Stimulated activated naive CD8-positive, alpha-beta T cell treated with anti-CD3 and anti-CD28 coated beads, Interleukin-15, Interleukin-2, amounts not matched to agents 100 U/mL and 50 U/mL, for 24 hours (primary cell): ENCODE results near the gene DISC1.
"Not testable (repeated sequence)": the region's sequence is repeated elsewhere in the genome, so short reads cannot be mapped to it uniquely, and the experiment has no call there.

Experiments used
- ATAC-seq: fragments of 150-1000 bp; cut with Tn5 transposase; one replicate; pipeline ENCODE4 v1.10.0; 2021
- DNase-seq: peaks from one replicate; pipeline ENCODE4 v3.0.0; 2021

The DISC1 gene

GRCh38 chr1:231931846-231932454 is 305.4 kb downstream of the DISC1 start:
- DNase-seq (peak; percentile 60), ATAC-seq (no peak)

GRCh38 chr1:231933711-231934626 is 307.4 kb downstream of the DISC1 start:
- no peak for ATAC-seq
- no peak for DNase-seq

- DNase-seq = no peak
- no peak for ATAC-seq
Measured at GRCh38 chr1:231934797-231935196, 308.2 kb downstream of the DISC1 start.

- ATAC-seq (no peak), DNase-seq (no peak)
Measured at GRCh38 chr1:231935856-231936255, 309.3 kb downstream of the DISC1 start.

GRCh38 chr1:231936983-231937775 is 310.6 kb downstream of the DISC1 start:
- DNase-seq (no peak), ATAC-seq (no peak)

- ATAC-seq (no peak), DNase-seq (no peak)
Measured at GRCh38 chr1:231938211-231938610, 311.6 kb downstream of the DISC1 start.

- ATAC-seq = no peak
- no peak for DNase-seq
Measured at GRCh38 chr1:231938711-231939110, 312.1 kb downstream of the DISC1 start.

- no peak for DNase-seq
- ATAC-seq = no peak
Measured at GRCh38 chr1:231939118-231939517, 312.5 kb downstream of the DISC1 start.

- ATAC-seq (no peak), DNase-seq (no peak)
Measured at GRCh38 chr1:231940116-231940515, 313.5 kb downstream of the DISC1 start.

GRCh38 chr1:231940701-231941100 is 314.1 kb downstream of the DISC1 start:
- DNase-seq (no peak), ATAC-seq (no peak)

- DNase-seq = no peak
- ATAC-seq = no peak
Measured at GRCh38 chr1:231943084-231943483, 316.5 kb downstream of the DISC1 start.

GRCh38 chr1:231948102-231948501 is 321.5 kb downstream of the DISC1 start:
- not testable (repeated sequence) for DNase-seq

GRCh38 chr1:231949277-231950091 is 322.9 kb downstream of the DISC1 start:
- no peak for DNase-seq

More at GRCh38 chr1:231948102-231948501, 321.5 kb downstream of the DISC1 start:
- not testable (repeated sequence) for ATAC-seq

GRCh38 chr1:231950331-231951128 is 323.9 kb downstream of the DISC1 start:
- DNase-seq (no peak), ATAC-seq (no peak)

More at GRCh38 chr1:231949277-231950091, 322.9 kb downstream of the DISC1 start:
- no peak for ATAC-seq

- DNase-seq (no peak), ATAC-seq (no peak)
Measured at GRCh38 chr1:231951374-231951773, 324.8 kb downstream of the DISC1 start.

- ATAC-seq = no peak
- no peak for DNase-seq
Measured at GRCh38 chr1:231952154-231952553, 325.6 kb downstream of the DISC1 start.

- ATAC-seq (no peak), DNase-seq (no peak)
Measured at GRCh38 chr1:231953660-231954059, 327.1 kb downstream of the DISC1 start.

GRCh38 chr1:231954751-231955150 is 328.2 kb downstream of the DISC1 start:
- no peak for ATAC-seq

GRCh38 chr1:231957359-231957758 is 330.8 kb downstream of the DISC1 start:
- DNase-seq (no peak), ATAC-seq (no peak)

More at GRCh38 chr1:231954751-231955150, 328.2 kb downstream of the DISC1 start:
- no peak for DNase-seq

- no peak for ATAC-seq
- DNase-seq = no peak
Measured at GRCh38 chr1:231958448-231958847, 331.9 kb downstream of the DISC1 start.
